DND-41 (cell line): ENCODE measurements around the gene PLSCR2.

Experiments
- EZH2 ChIP-seq: IDR thresholded peaks from 3 replicates; pipeline ENCODE4 v1.6.1; 2012; ENCODE audit warnings: borderline replicate concordance, low read depth, mild to moderate bottlenecking, moderate library complexity, low read length, inconsistent platforms; ENCODE audit not compliant: severe bottlenecking
- TF ChIP-seq, protein P1 (sequence below): IDR thresholded peaks from 2 replicates; pipeline ENCODE4 v1.5.1; 2012; ENCODE audit warnings: borderline replicate concordance, low read length, moderate library complexity, mild to moderate bottlenecking; ENCODE audit not compliant: poor library complexity, severe bottlenecking; ENCODE audit errors: extremely low read depth

DNA sequence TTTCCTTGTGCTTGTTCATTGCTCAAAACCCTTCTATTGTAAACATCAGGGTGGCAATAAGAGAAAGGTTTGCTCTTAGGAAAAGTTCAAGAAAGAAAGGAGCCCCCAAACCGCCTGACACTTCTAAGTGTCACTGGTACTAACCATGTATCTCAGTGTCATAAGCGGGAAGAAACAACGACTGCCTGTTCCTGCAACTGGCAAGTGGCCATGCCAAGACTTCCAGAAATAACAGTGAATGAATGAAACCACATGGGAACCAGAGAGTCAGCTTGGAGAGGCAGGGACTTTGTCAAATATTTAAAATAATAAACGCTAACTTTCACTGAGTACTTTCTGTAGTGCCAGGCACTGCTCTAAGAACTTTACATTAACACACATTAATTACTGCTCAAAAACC, 1.1 kb downstream of the PLSCR2 start:
- TF ChIP-seq, protein P1, sequence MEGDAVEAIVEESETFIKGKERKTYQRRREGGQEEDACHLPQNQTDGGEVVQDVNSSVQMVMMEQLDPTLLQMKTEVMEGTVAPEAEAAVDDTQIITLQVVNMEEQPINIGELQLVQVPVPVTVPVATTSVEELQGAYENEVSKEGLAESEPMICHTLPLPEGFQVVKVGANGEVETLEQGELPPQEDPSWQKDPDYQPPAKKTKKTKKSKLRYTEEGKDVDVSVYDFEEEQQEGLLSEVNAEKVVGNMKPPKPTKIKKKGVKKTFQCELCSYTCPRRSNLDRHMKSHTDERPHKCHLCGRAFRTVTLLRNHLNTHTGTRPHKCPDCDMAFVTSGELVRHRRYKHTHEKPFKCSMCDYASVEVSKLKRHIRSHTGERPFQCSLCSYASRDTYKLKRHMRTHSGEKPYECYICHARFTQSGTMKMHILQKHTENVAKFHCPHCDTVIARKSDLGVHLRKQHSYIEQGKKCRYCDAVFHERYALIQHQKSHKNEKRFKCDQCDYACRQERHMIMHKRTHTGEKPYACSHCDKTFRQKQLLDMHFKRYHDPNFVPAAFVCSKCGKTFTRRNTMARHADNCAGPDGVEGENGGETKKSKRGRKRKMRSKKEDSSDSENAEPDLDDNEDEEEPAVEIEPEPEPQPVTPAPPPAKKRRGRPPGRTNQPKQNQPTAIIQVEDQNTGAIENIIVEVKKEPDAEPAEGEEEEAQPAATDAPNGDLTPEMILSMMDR = no peak
- TF ChIP-seq EZH2 = no peak
